ENCODE measurements around the gene AP2B1.

Gene AP2B1

GRCh38 chr17:35705230-35705629 is 118.1 kb downstream of the AP2B1 start:
- Histone ChIP-seq H3K4me3 (ENCODE audit: low read depth in 1 of 5, low read length in 5 of 5) (no peak overlapping the region), H3K9ac (ENCODE audit: low read length in 5 of 5) (no peak overlapping the region), H3K36me3 (ENCODE audit: control insufficient read depth in 5 of 5, insufficient read depth in 5 of 5, low read length in 5 of 5) (peaks cover 4 to 13% (median 8%) of the 10 kb centered on the region in 5 donors)

GRCh38 chr17:35705705-35706104 is 118.6 kb downstream of the AP2B1 start:
- Histone ChIP-seq H3K9me3 (ENCODE audit: control insufficient read depth in 5 of 5, low read length in 5 of 5) (no peaks in the 10 kb centered on the region), H3K4me1 (ENCODE audit: control insufficient read depth in 5 of 5, insufficient read depth in 5 of 5, low read length in 5 of 5) (peaks cover 0 to 15% (median 9%) of the 10 kb centered on the region in 5 donors), H3K4me3 (ENCODE audit: low read depth in 1 of 5, low read length in 5 of 5) (no peak overlapping the region), H3K27me3 (ENCODE audit: control insufficient read depth in 5 of 5, insufficient read depth in 4 of 5, low read length in 5 of 5) (no peaks in the 10 kb centered on the region), H3K36me3 (ENCODE audit: control insufficient read depth in 5 of 5, insufficient read depth in 5 of 5, low read length in 5 of 5) (peaks cover 4 to 17% (median 11%) of the 10 kb centered on the region in 5 donors), H3K27ac (ENCODE audit: low read depth, low read length) (no peak overlapping the region), H3K9ac (ENCODE audit: low read length in 5 of 5) (no peak overlapping the region)

More at GRCh38 chr17:35705230-35705629, 118.1 kb downstream of the AP2B1 start:
- Histone ChIP-seq H3K27me3 (ENCODE audit: control insufficient read depth in 5 of 5, insufficient read depth in 4 of 5, low read length in 5 of 5) (no peaks in the 10 kb centered on the region), H3K27ac (ENCODE audit: low read depth, low read length) (no peak overlapping the region), H3K9me3 (ENCODE audit: control insufficient read depth in 5 of 5, low read length in 5 of 5) (no peaks in the 10 kb centered on the region), H3K4me1 (ENCODE audit: control insufficient read depth in 5 of 5, insufficient read depth in 5 of 5, low read length in 5 of 5) (peaks cover 0 to 13% (median 9%) of the 10 kb centered on the region in 5 donors)

- H3K9ac ChIP-seq (ENCODE audit: low read length in 5 of 5) = no peak overlapping the region
- no peaks in the 10 kb centered on the region for H3K27me3 ChIP-seq (ENCODE audit: control insufficient read depth in 5 of 5, insufficient read depth in 4 of 5, low read length in 5 of 5)
- H3K4me1 ChIP-seq (ENCODE audit: control insufficient read depth in 5 of 5, insufficient read depth in 5 of 5, low read length in 5 of 5) = peaks cover 3 to 22% (median 15%) of the 10 kb centered on the region in 5 donors
Observed at GRCh38 chr17:35708149-35708548, 121.0 kb downstream of the AP2B1 start.

GRCh38 chr17:35708951-35709350 is 121.8 kb downstream of the AP2B1 start:
- Histone ChIP-seq H3K36me3 (ENCODE audit: control insufficient read depth in 5 of 5, insufficient read depth in 5 of 5, low read length in 5 of 5) (peaks cover 10 to 34% (median 19%) of the 10 kb centered on the region in 5 donors), H3K4me1 (ENCODE audit: control insufficient read depth in 5 of 5, insufficient read depth in 5 of 5, low read length in 5 of 5) (peaks cover 9 to 30% (median 23%) of the 10 kb centered on the region in 5 donors), H3K27ac (ENCODE audit: low read depth, low read length) (no peak overlapping the region)

More at GRCh38 chr17:35708149-35708548, 121.0 kb downstream of the AP2B1 start:
- no peak overlapping the region for H3K4me3 ChIP-seq (ENCODE audit: low read depth in 1 of 5, low read length in 5 of 5)
- no peaks in the 10 kb centered on the region for H3K9me3 ChIP-seq (ENCODE audit: control insufficient read depth in 5 of 5, low read length in 5 of 5)
- H3K27ac ChIP-seq (ENCODE audit: low read depth, low read length) = no peak overlapping the region
- peaks cover 10 to 27% (median 19%) of the 10 kb centered on the region in 5 donors for H3K36me3 ChIP-seq (ENCODE audit: control insufficient read depth in 5 of 5, insufficient read depth in 5 of 5, low read length in 5 of 5)

GRCh38 chr17:35709874-35710273 is 122.8 kb downstream of the AP2B1 start:
- Histone ChIP-seq H3K27me3 (ENCODE audit: control insufficient read depth in 5 of 5, insufficient read depth in 4 of 5, low read length in 5 of 5) (no peaks in the 10 kb centered on the region), H3K4me1 (ENCODE audit: control insufficient read depth in 5 of 5, insufficient read depth in 5 of 5, low read length in 5 of 5) (peaks cover 9 to 34% (median 31%) of the 10 kb centered on the region in 5 donors), H3K9me3 (ENCODE audit: control insufficient read depth in 5 of 5, low read length in 5 of 5) (no peaks in the 10 kb centered on the region), H3K27ac (ENCODE audit: low read depth, low read length) (no peak overlapping the region), H3K9ac (ENCODE audit: low read length in 5 of 5) (no peak overlapping the region), H3K36me3 (ENCODE audit: control insufficient read depth in 5 of 5, insufficient read depth in 5 of 5, low read length in 5 of 5) (peaks cover 10 to 35% (median 21%) of the 10 kb centered on the region in 5 donors), H3K4me3 (ENCODE audit: low read depth in 1 of 5, low read length in 5 of 5) (no peak overlapping the region)

More at GRCh38 chr17:35708951-35709350, 121.8 kb downstream of the AP2B1 start:
- Histone ChIP-seq H3K9ac (ENCODE audit: low read length in 5 of 5) (no peak overlapping the region), H3K9me3 (ENCODE audit: control insufficient read depth in 5 of 5, low read length in 5 of 5) (no peaks in the 10 kb centered on the region), H3K27me3 (ENCODE audit: control insufficient read depth in 5 of 5, insufficient read depth in 4 of 5, low read length in 5 of 5) (no peaks in the 10 kb centered on the region), H3K4me3 (ENCODE audit: low read depth in 1 of 5, low read length in 5 of 5) (no peak overlapping the region)

- H3K27ac ChIP-seq (ENCODE audit: low read depth, low read length) = no peak overlapping the region
- no peaks in the 10 kb centered on the region for H3K9me3 ChIP-seq (ENCODE audit: control insufficient read depth in 5 of 5, low read length in 5 of 5)
- H3K4me1 ChIP-seq (ENCODE audit: control insufficient read depth in 5 of 5, insufficient read depth in 5 of 5, low read length in 5 of 5) = peaks cover 9 to 44% (median 35%) of the 10 kb centered on the region in 5 donors
- H3K36me3 ChIP-seq (ENCODE audit: control insufficient read depth in 5 of 5, insufficient read depth in 5 of 5, low read length in 5 of 5) = peaks cover 10 to 45% (median 22%) of the 10 kb centered on the region in 5 donors
- H3K4me3 ChIP-seq (ENCODE audit: low read depth in 1 of 5, low read length in 5 of 5) = no peak overlapping the region
- H3K9ac ChIP-seq (ENCODE audit: low read length in 5 of 5) = no peak overlapping the region
- H3K27me3 ChIP-seq (ENCODE audit: control insufficient read depth in 5 of 5, insufficient read depth in 4 of 5, low read length in 5 of 5) = no peaks in the 10 kb centered on the region
Observed at GRCh38 chr17:35710950-35711349, 123.8 kb downstream of the AP2B1 start.

- H3K27ac ChIP-seq (ENCODE audit: low read depth, low read length) = peak overlapping the region; percentile 47
- H3K9ac ChIP-seq (ENCODE audit: low read length in 5 of 5) = peak overlapping the region in 1 of 5 donors; percentile 41
Observed at GRCh38 chr17:35713069-35713728, 126.1 kb downstream of the AP2B1 start.

GRCh38 chr17:35714988-35715387 is 127.9 kb downstream of the AP2B1 start:
- Histone ChIP-seq H3K9me3 (ENCODE audit: control insufficient read depth in 5 of 5, low read length in 5 of 5) (no peaks in the 10 kb centered on the region), H3K27me3 (ENCODE audit: control insufficient read depth in 5 of 5, insufficient read depth in 4 of 5, low read length in 5 of 5) (no peaks in the 10 kb centered on the region), H3K4me3 (ENCODE audit: low read depth in 1 of 5, low read length in 5 of 5) (no peak overlapping the region), H3K4me1 (ENCODE audit: control insufficient read depth in 5 of 5, insufficient read depth in 5 of 5, low read length in 5 of 5) (peaks cover 13 to 59% (median 41%) of the 10 kb centered on the region in 5 donors), H3K27ac (ENCODE audit: low read depth, low read length) (no peak overlapping the region), H3K9ac (ENCODE audit: low read length in 5 of 5) (no peak overlapping the region), H3K36me3 (ENCODE audit: control insufficient read depth in 5 of 5, insufficient read depth in 5 of 5, low read length in 5 of 5) (peaks cover 17 to 50% (median 30%) of the 10 kb centered on the region in 5 donors)

More at GRCh38 chr17:35713069-35713728, 126.1 kb downstream of the AP2B1 start:
- Histone ChIP-seq H3K4me3 (ENCODE audit: low read depth in 1 of 5, low read length in 5 of 5) (peak overlapping the region in 2 of 5 donors; percentile 9 to 29), H3K27me3 (ENCODE audit: control insufficient read depth in 5 of 5, insufficient read depth in 4 of 5, low read length in 5 of 5) (no peaks in the 10 kb centered on the region), H3K36me3 (ENCODE audit: control insufficient read depth in 5 of 5, insufficient read depth in 5 of 5, low read length in 5 of 5) (peaks cover 18 to 57% (median 29%) of the 10 kb centered on the region in 5 donors), H3K9me3 (ENCODE audit: control insufficient read depth in 5 of 5, low read length in 5 of 5) (no peaks in the 10 kb centered on the region), H3K4me1 (ENCODE audit: control insufficient read depth in 5 of 5, insufficient read depth in 5 of 5, low read length in 5 of 5) (peaks cover 13 to 64% (median 48%) of the 10 kb centered on the region in 5 donors)

- Histone ChIP-seq H3K9me3 (ENCODE audit: control insufficient read depth in 5 of 5, low read length in 5 of 5) (no peaks in the 10 kb centered on the region), H3K27ac (ENCODE audit: low read depth, low read length) (peak overlapping the region; percentile 83), H3K4me3 (ENCODE audit: low read depth in 1 of 5, low read length in 5 of 5) (no peak overlapping the region), H3K36me3 (ENCODE audit: control insufficient read depth in 5 of 5, insufficient read depth in 5 of 5, low read length in 5 of 5) (peaks cover 17 to 48% (median 29%) of the 10 kb centered on the region in 5 donors), H3K27me3 (ENCODE audit: control insufficient read depth in 5 of 5, insufficient read depth in 4 of 5, low read length in 5 of 5) (no peaks in the 10 kb centered on the region), H3K4me1 (ENCODE audit: control insufficient read depth in 5 of 5, insufficient read depth in 5 of 5, low read length in 5 of 5) (peaks cover 13 to 55% (median 39%) of the 10 kb centered on the region in 5 donors), H3K9ac (ENCODE audit: low read length in 5 of 5) (peak overlapping the region in 1 of 5 donors; percentile 72)
Observed at GRCh38 chr17:35715416-35715815, 128.3 kb downstream of the AP2B1 start.

- peak overlapping the region in 1 of 5 donors; percentile 72 for H3K9ac ChIP-seq (ENCODE audit: low read length in 5 of 5)
- no peaks in the 10 kb centered on the region for H3K27me3 ChIP-seq (ENCODE audit: control insufficient read depth in 5 of 5, insufficient read depth in 4 of 5, low read length in 5 of 5)
- H3K9me3 ChIP-seq (ENCODE audit: control insufficient read depth in 5 of 5, low read length in 5 of 5) = no peaks in the 10 kb centered on the region
- H3K4me1 ChIP-seq (ENCODE audit: control insufficient read depth in 5 of 5, insufficient read depth in 5 of 5, low read length in 5 of 5) = peaks cover 13 to 55% (median 39%) of the 10 kb centered on the region in 5 donors
- H3K4me3 ChIP-seq (ENCODE audit: low read depth in 1 of 5, low read length in 5 of 5) = no peak overlapping the region
- H3K27ac ChIP-seq (ENCODE audit: low read depth, low read length) = peak overlapping the region; percentile 83
- peaks cover 13 to 44% (median 22%) of the 10 kb centered on the region in 5 donors for H3K36me3 ChIP-seq (ENCODE audit: control insufficient read depth in 5 of 5, insufficient read depth in 5 of 5, low read length in 5 of 5)
Observed at GRCh38 chr17:35716173-35716572, 129.1 kb downstream of the AP2B1 start.

Data from subcutaneous abdominal adipose tissue (tissue), 5 donors.